Keratinocyte (primary cell): Measurements from ENCODE around the gene ACVR1.

Experiments
- CTCF ChIP-seq, 3 experiments: IDR thresholded peaks in 1 of 3; conservative IDR thresholded peaks in 1 of 3; optimal IDR thresholded peaks in 1 of 3; 2 replicates in 2 of 3; 3 replicates in 1 of 3; pipeline versions ENCODE3 to v1.5.1; 2011; ENCODE audit warnings: low read length in 3 of 3, mild to moderate bottlenecking in 3 of 3, moderate library complexity in 2 of 3, control low read depth in 1 of 3, inconsistent platforms in 1 of 3; ENCODE audit not compliant: insufficient read depth in 2 of 3; ENCODE audit errors: extremely low read depth in 1 of 3
- EZH2 ChIP-seq: IDR thresholded peaks from one replicate; pipeline ENCODE4 v1.6.1; 2012; ENCODE audit warnings: inconsistent platforms, mild to moderate bottlenecking, low read length, moderate library complexity

GRCh38 chr2:157785866-157786662 is 90.1 kb downstream of the ACVR1 start:
- TF ChIP-seq CTCF (optimal IDR thresholded peaks at IDR 0.05 in 1 of 3, IDR thresholded peaks at IDR 0.05 in 1 of 3, conservative IDR thresholded peaks at IDR 0.05 in 1 of 3; ENCODE audit: extremely low read depth in 1 of 3, insufficient read depth in 2 of 3, low read length in 3 of 3) (no peak), EZH2 (no peak)
